BE2C (cell line): ENCODE results near the gene BICRA.
A peak's percentile ranks its signal among the peaks of the same experiment; 100 is the strongest.
"Not testable (repeated sequence)": the region's sequence is repeated elsewhere in the genome, so short reads cannot be mapped to it uniquely, and the experiment has no call there.

Source experiments
- DNase-seq: peaks from one replicate; pipeline ENCODE4 v3.0.0-alpha.2; 2020
- H3K27me3 ChIP-seq: fragments of 250-450 bp; sonication (Bioruptor Pico); 2 replicates; pipeline ENCODE4 v1.5.1; 2020; ENCODE audit warnings: mild to moderate bottlenecking
- H3K36me3 ChIP-seq: fragments of 250-450 bp; sonication (Bioruptor Pico); 2 replicates; pipeline ENCODE4 v1.5.1; 2020; ENCODE audit warnings: mild to moderate bottlenecking
- H3K4me1 ChIP-seq: fragments of 250-450 bp; sonication (Bioruptor Pico); 2 replicates; pipeline ENCODE4 v1.5.1; 2020
- H3K4me3 ChIP-seq: 2 replicates; pipeline ENCODE4 v1.5.1; 2011; ENCODE audit warnings: low read depth, low read length
- H3K9me3 ChIP-seq: fragments of 250-450 bp; sonication (Bioruptor Pico); 2 replicates; pipeline ENCODE4 v1.5.1; 2020
- CTCF ChIP-seq: IDR thresholded peaks from 2 replicates; pipeline ENCODE4 v1.5.1; 2012; ENCODE audit warnings: mild to moderate bottlenecking, low read depth, low read length

BICRA gene

GRCh38 chr19:47573071-47574026 lies 35.6 kb upstream of the BICRA start, which contains the start of gene ZNF541:
Gene ZNF541, minus strand, starts transcription at chr19:47573148. Its CDS starts 17,292 bp downstream, at chr19:47555856.
- H3K36me3 ChIP-seq: no peaks in the 10 kb centered on the region
- no peak within 1 kb of the TSS for H3K4me3 ChIP-seq
- no peak for TF ChIP-seq CTCF
- DNase-seq: no peak
- no peaks in the 10 kb centered on the region for H3K9me3 ChIP-seq
- no peaks in the 10 kb centered on the region for H3K4me1 ChIP-seq
- H3K27me3 ChIP-seq: no peaks in the 10 kb centered on the region

- no peak for TF ChIP-seq CTCF
- Histone ChIP-seq H3K36me3 (no peaks in the 10 kb centered on the region), H3K4me3 (no peak overlapping the region), H3K4me1 (peaks cover 5% of the 10 kb centered on the region), H3K9me3 (no peaks in the 10 kb centered on the region), H3K27me3 (no peaks in the 10 kb centered on the region)
- DNase-seq: no peak
Observed at GRCh38 chr19:47580397-47580796, 28.5 kb upstream of the BICRA start.

- TF ChIP-seq CTCF: no peak
- no peak for DNase-seq
- H3K9me3 ChIP-seq: no peaks in the 10 kb centered on the region; the same call in 1 of the 2 replicates
- H3K27me3 ChIP-seq: no peaks in the 10 kb centered on the region
- H3K4me1 ChIP-seq: peaks cover 5% of the 10 kb centered on the region
- no peaks in the 10 kb centered on the region for H3K36me3 ChIP-seq
- H3K4me3 ChIP-seq: no peak overlapping the region
Observed at GRCh38 chr19:47581605-47582319, 27.2 kb upstream of the BICRA start.

- Histone ChIP-seq H3K36me3 (no peaks in the 10 kb centered on the region), H3K27me3 (no peaks in the 10 kb centered on the region), H3K4me1 (peaks cover 5% of the 10 kb centered on the region), H3K9me3 (no peaks in the 10 kb centered on the region; the same call in none of the 2 replicates), H3K4me3 (peak overlapping the region; percentile 17)
- no peak for TF ChIP-seq CTCF
- no peak for DNase-seq
Observed at GRCh38 chr19:47582320-47582909, 26.5 kb upstream of the BICRA start.

GRCh38 chr19:47583161-47583560 lies 25.8 kb upstream of the BICRA start:
- H3K9me3 ChIP-seq, H3K4me3 ChIP-seq, H3K27me3 ChIP-seq, DNase-seq, H3K36me3 ChIP-seq, H3K4me1 ChIP-seq: not testable (repeated sequence)

- H3K36me3 ChIP-seq: no peaks in the 10 kb centered on the region
- no peak for TF ChIP-seq CTCF
- H3K4me3 ChIP-seq: no peak overlapping the region
- H3K9me3 ChIP-seq: no peaks in the 10 kb centered on the region; the same call in none of the 2 replicates
- DNase-seq: no peak
- peaks cover 5% of the 10 kb centered on the region for H3K4me1 ChIP-seq
- no peaks in the 10 kb centered on the region for H3K27me3 ChIP-seq
Observed at GRCh38 chr19:47587295-47587694, 21.6 kb upstream of the BICRA start.
